Measurements from ENCODE around the gene SLC28A1.

Gene SLC28A1

DNA sequence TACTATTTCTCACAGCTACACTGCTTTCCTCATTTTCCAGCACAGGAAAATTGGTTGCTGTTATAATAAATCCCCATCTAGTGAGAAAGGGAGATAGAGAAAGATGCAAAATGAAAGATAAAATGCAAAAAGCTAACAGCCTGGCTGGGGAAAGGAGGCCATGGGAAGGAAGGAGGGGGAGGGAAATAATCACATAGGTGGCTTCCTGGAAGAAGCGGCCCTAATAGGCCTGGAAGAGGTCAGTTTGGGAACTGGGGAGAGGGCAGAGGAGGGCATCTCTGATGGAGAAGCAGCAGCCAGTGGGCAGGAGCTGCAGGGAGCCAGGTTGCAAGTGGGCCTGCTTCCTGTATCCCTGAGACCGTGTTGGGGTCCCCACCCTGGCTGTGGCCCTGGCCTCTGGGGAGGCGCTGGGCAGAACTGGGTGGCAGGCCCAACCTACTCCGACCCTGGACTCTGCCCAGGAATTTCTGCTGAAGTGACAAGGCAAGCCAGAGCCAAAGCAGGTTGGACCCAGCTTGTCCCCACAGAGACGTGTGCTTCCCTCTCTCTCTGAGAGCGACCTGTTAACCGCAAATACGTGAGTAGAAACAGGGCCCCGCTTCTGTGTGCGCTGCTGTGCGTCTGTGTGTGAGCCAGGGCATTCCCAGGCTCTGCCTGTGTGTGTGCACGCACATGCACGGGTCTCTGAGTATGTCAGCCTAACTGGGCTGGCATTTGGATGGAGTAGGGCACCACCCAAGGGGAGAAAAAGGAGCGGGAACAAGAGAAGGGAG lies 1.9 kb downstream of the SLC28A1 start:
- no peak for DNase-seq (ENCODE audit: low read depth)

DNA sequence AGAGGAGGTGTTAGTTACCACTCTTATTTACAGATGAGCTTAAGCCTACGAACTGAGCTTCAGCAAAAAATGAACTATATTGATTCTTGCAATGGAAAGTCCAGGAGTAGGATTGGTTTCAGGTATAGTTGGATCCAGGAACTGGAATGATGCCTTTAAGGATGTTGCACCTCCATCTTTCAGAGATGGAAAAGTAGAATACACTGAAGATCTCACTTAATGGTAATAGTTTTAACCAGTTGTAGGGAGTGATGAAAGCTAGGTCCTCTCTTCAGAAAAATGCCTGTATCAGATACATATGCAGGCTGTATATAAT lies 2.5 kb downstream of the SLC28A1 start:
- no peak for DNase-seq (ENCODE audit: low read depth)

GRCh38 chr15:84887938-84888337 lies 3.5 kb downstream of the SLC28A1 start:
- DNase-seq (ENCODE audit: low read depth), result no peak

- DNase-seq (ENCODE audit: low read depth), result no peak
Observed at GRCh38 chr15:84888639-84889038, 4.2 kb downstream of the SLC28A1 start.

DNA sequence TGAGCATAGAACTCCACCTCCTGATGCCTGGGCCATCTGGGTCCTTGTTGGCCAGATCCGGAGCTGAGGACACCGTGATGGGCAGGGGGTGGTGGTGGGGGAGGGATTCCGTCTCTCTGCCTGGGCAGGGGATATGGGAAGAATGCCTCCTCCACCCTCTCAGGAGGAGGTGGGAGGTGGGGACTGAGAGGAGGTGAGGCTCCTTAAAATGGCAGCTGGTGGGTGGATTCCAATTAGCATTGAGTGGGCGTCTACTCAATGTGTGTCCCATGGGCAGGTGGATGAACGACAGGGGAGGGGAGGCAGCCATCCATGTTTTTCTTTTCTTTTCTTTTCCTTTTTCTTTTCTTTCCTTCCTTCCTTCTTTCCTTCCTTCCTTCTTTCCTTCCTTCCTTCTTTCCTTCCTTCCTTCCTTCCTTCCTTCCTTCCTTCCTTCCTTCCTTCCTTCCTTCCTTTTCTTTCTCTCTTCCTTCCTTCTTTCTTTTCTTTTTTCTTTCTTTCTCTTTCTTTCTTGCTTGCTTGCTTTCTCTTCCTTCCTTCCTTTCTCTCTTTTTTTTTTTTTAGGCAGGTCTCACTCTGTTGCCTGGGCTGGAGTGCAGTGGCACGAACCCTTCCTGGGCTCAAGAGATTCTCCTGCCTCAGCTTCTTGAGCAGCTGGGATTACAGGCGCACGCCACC lies 5.0 kb downstream of the SLC28A1 start:
- no peak for DNase-seq (ENCODE audit: low read depth)

- DNase-seq (ENCODE audit: low read depth), result no peak
Observed at GRCh38 chr15:84889991-84890669, 5.7 kb downstream of the SLC28A1 start.

- DNase-seq (ENCODE audit: low read depth), result no peak
Observed at GRCh38 chr15:84890670-84891162, 6.3 kb downstream of the SLC28A1 start.

- DNase-seq (ENCODE audit: low read depth), result no peak
Observed at GRCh38 chr15:84891339-84891738, 6.9 kb downstream of the SLC28A1 start.

DNA sequence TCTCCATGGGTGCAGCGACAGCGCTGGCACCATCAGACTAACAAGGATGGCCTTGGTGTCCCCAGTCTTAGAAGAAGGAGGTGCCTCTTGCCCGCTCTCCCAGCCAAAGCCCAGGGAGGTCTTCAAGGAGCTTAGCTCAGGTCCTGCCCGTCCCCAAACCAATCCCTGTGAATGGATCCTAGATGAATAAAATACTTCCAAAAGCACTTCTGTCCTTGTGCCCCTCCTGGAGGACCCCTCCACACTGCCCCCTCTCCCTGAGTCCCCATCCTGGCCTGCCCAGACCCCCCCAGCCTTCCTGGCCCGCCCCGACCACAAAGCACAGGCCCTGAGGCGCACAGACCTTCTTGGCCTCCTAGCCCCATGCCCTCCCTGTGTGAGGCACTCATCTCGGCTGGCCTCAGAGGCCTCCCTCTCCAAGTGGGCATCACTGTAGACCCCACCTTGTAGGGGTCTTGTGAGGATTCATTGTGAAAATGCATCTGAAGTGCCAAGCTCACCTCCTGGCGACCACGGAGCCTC lies 8.4 kb downstream of the SLC28A1 start:
- DNase-seq (ENCODE audit: low read depth), result no peak

DNA sequence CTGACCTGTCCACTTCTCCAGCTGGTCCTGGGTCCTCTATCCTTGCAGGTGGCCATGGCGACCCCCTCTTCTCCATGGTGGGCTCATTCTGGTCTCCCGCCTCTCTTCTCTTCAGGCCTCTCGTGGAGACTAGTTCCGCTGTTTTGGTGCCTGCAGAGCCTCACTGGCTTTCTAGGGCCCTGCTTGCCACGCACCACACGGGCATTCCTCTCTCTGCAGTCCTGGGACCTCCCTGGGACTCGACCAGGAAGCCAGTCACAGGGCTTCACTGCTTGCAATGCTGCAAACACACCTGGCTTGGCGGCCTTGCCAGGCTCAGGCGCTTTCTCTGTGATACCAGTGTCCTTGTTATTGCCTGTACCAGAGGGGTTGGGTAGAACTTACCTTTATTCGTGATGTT lies 9.1 kb downstream of the SLC28A1 start:
- DNase-seq (ENCODE audit: low read depth), result no peak

DNA sequence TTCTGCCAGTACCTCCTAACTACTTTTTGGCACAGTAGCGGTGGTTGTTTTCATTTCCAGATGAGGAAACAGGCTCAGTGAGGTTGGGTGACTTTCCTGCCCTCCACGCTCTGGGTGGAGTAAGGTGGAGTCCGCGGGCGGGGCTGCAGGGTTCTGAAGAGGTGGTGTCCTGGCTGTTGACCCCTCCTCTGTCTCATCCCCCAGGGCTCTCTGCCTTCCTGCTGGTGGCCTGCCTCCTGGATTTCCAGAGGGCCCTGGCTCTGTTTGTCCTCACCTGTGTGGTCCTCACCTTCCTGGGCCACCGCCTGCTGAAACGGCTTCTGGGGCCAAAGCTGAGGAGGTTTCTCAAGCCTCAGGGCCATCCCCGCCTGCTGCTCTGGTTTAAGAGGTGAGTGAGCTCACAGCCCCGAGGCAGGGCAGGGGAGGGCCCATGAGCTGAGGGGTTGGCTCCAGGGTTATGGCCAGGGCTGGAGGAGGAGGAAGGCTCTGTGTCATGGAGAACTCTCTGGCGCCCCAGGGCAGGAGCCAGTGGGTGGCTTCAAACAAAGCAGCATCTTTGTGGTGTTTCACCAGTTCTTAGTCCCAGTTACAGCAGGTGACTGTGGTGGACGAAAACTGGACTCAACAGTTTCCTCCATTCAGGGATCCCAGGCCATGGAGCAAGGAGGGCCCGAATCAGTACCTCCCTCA lies 10.4 kb downstream of the SLC28A1 start:
- DNase-seq (ENCODE audit: low read depth), result no peak

DNA sequence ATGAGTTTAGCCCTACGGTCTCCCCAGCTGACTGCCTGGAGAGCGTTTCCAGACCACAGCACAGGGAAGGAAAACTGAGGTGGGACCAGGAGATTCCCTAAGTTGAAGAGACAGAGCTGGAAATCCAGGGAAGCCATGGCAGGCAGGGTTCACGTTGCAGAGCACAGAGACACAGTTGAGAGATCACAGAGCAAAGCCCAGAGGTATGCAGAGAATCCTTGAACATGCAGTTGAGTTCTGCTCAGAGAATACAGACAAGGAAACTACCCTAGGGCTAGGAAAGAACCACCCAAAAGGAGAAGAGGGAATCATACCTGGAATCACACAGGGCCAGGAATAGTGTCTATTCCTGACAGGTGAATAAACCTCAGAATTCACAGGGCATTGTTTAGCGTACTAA lies 14.3 kb downstream of the SLC28A1 start:
- DNase-seq (ENCODE audit: low read depth), result no peak

GRCh38 chr15:84899750-84900149 lies 15.3 kb downstream of the SLC28A1 start:
- DNase-seq (ENCODE audit: low read depth), result no peak

DNA sequence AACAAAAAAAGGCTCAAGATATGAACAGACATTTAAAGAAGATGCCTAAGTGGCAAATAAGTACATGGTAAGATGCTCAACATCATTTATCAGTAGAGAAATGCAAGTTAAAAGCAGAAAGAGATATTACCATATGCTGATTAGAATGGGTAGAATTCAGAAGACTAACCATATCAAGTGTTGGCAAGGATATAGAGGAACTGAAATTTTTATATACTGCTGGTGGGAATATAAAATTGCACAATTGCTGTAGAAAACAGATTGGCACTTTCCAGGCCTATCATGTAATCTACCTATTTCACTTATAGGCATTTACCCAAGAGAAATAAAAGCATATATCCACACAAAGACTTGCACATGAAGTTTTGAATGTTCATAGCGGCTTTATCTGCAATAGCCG lies 17.1 kb downstream of the SLC28A1 start:
- no peak for DNase-seq (ENCODE audit: low read depth)

GRCh38 chr15:84903751-84904150 lies 19.3 kb downstream of the SLC28A1 start:
- DNase-seq (ENCODE audit: low read depth), result no peak

GRCh38 chr15:84904419-84904818 lies 20.0 kb downstream of the SLC28A1 start:
- no peak for DNase-seq (ENCODE audit: low read depth)

DNA sequence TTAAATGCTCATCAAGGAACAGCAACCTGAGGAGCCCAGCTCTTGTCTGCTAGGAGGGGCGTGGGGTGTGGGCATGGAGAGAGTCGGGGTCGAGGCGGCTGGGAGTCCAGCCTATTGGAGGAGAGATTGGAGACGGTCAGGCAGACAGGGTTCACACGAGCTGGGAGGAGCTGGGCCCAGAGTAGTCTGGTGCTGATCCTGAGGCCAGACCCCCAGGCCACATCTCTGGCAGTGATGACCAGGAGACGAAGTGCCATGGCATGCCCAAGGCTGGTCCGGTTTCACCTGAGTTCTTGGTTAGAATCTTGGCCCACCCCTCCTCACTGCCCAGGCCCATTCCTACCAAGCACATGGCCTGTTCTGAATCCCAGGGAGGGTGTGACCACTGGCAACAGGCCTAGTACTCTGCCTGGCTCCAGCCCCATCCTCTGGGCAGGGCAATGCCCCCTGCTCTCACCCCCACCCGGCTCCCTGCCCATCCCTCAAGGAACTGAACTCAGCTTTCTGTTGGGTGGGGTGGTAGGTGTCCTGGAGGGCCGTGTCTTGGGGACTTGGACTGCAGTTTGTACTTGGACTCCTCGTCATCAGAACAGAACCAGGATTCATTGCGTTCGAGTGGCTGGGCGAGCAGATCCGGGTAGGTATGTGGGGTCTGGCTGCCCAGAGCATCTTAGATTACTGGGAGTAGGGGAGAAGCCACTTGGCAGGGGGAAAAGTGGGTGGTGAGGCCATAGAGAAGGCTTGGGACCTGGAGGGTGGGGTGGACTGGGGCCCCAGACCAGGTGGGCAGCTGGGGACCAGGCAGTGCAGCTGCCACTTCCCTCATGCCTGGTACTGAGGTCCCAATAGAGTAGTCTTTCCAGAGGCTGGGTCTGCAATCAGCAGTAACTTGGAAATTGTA lies 20.8 kb downstream of the SLC28A1 start:
- DNase-seq (ENCODE audit: low read depth), result no peak

GRCh38 chr15:84907731-84908130 lies 23.3 kb downstream of the SLC28A1 start:
- no peak for DNase-seq (ENCODE audit: low read depth)

DNA sequence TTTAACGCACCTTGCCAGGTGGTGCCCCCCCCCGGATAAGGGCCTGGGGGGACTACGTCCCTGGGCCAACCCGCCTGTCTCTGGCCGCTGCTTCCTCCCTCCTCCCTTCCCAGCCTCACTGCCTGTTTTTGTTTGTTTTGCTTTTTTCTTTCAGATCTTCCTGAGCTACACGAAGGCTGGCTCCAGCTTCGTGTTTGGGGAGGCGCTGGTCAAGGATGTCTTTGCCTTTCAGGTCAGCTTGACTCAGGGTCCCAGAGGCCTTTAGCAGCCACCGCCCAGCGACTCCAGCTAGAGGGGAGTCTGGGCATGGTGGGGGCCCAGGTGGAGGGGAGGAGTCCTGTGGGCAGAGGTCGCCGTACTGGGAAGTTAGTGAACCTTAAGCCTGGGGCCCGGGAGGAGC lies 24.1 kb downstream of the SLC28A1 start:
- DNase-seq (ENCODE audit: low read depth), result no peak

DNA sequence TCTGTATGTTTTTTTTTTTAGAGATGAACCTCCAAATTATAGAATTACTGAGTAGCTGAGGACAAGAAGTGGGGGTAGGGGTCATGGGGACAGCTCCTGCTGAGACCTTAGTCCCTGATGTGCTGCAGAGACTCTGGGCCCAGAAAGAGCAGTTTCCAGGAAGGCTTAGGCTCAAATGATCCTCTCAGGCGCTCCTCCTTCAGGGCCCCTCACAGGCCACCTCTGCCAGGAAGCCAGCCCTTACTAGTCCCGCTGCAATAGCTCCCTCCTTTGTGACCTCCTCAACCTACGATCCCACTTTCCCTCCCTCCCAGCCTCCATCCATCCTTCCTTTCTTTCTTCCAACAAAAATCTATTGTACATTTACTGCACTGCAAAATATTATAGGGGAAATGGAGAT lies 24.6 kb downstream of the SLC28A1 start:
- no peak for DNase-seq (ENCODE audit: low read depth)

GRCh38 chr15:84909782-84910181 lies 25.3 kb downstream of the SLC28A1 start:
- no peak for DNase-seq (ENCODE audit: low read depth)
